Sigmoid colon (tissue), 3 donors: ENCODE results near the gene HDGFL2.

ENCODE experiments used
- POLR2A ChIP-seq, 2 donors: fragments of 450-650 bp; IDR thresholded peaks; one replicate each; pipeline ENCODE4 v1.6.1; 2016; ENCODE audit warnings: antibody characterized with exemption in 2 of 2, mild to moderate bottlenecking in 2 of 2, moderate library complexity in 2 of 2
- TF ChIP-seq, protein P1 (sequence below), 4 experiments: fragments of 450-650 bp in 3 of 4; fragments of 200-600 bp in 1 of 4; IDR thresholded peaks; one replicate each; pipeline ENCODE4 v1.5.1; 2016 to 2019; ENCODE audit warnings: antibody characterized with exemption in 4 of 4, mild to moderate bottlenecking in 3 of 4, moderate library complexity in 2 of 4

DNA sequence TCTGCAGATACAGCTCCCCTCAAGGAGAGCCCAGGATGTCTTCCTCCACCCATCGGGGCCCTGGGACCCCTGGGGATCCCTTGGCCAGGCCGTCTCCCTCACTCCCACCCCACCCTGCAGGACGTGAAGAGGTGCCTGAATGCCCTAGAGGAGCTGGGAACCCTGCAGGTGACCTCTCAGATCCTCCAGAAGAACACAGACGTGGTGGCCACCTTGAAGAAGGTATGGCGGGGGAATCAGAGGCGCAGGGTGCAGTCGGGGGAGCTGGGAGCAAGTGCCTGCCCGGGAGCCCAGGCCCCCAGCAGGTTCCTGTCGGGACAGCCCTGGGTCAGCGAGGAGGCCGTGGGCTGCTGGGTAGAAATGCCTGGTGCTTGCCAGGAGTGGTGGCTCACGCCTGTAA lies 26.6 kb downstream of the HDGFL2 start:
- TF ChIP-seq, protein P1, sequence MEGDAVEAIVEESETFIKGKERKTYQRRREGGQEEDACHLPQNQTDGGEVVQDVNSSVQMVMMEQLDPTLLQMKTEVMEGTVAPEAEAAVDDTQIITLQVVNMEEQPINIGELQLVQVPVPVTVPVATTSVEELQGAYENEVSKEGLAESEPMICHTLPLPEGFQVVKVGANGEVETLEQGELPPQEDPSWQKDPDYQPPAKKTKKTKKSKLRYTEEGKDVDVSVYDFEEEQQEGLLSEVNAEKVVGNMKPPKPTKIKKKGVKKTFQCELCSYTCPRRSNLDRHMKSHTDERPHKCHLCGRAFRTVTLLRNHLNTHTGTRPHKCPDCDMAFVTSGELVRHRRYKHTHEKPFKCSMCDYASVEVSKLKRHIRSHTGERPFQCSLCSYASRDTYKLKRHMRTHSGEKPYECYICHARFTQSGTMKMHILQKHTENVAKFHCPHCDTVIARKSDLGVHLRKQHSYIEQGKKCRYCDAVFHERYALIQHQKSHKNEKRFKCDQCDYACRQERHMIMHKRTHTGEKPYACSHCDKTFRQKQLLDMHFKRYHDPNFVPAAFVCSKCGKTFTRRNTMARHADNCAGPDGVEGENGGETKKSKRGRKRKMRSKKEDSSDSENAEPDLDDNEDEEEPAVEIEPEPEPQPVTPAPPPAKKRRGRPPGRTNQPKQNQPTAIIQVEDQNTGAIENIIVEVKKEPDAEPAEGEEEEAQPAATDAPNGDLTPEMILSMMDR (IDR thresholded peaks at IDR 0.05), result no peak
- TF ChIP-seq POLR2A (IDR thresholded peaks at IDR 0.05), result no peak
